Vagina (tissue), 2 donors: Measurements from ENCODE around the gene HUNK. TPM values are rescaled to one million over a fixed set of nuclear protein-coding genes. Genes with fewer than 3 reads are reported as not detected.

Source experiments
- DNase-seq, 2 donors: peaks; one replicate each; pipeline ENCODE4 v3.0.0-alpha.2; 2017; ENCODE audit errors: extremely low spot score in 2 of 2
- H3K27ac ChIP-seq: fragments of 200-600 bp; sonication (generic); one replicate; pipeline ENCODE4 v1.5.1; 2019
- H3K27me3 ChIP-seq: fragments of 200-600 bp; sonication (generic); one replicate; pipeline ENCODE4 v1.5.1; 2019
- H3K36me3 ChIP-seq, 2 donors: fragments of 200-600 bp; sonication (generic); one replicate each; pipeline ENCODE4 v1.5.1; 2017 to 2019
- H3K4me1 ChIP-seq: fragments of 200-600 bp; sonication (generic); one replicate; pipeline ENCODE4 v1.5.1; 2019
- H3K4me3 ChIP-seq, 2 donors: fragments of 200-600 bp; sonication (generic); 1 replicate in 1 of 2; 2 replicates in 1 of 2; pipeline ENCODE4 v1.5.1; 2016 to 2019
- H3K9me3 ChIP-seq: fragments of 200-600 bp; sonication (generic); one replicate; pipeline ENCODE4 v1.5.1; 2019
- POLR2A ChIP-seq, 2 donors: fragments of 450-650 bp; IDR thresholded peaks; one replicate each; pipeline ENCODE4 v1.6.1; 2017; ENCODE audit warnings: antibody characterized with exemption in 2 of 2, mild to moderate bottlenecking in 2 of 2, moderate library complexity in 2 of 2
- POLR2AphosphoS5 ChIP-seq, 2 donors: sonication (generic); formaldehyde crosslinking; IDR thresholded peaks; one replicate each; pipeline ENCODE4 v1.9.0; 2017; ENCODE audit warnings: antibody characterized with exemption in 2 of 2, mild to moderate bottlenecking in 2 of 2, low read depth in 1 of 2; ENCODE audit not compliant: insufficient read depth in 1 of 2
- intact Hi-C: fragments of 100-400 bp; cut with DNase I; formaldehyde crosslinking; loops from one replicate; pipeline ENCODE4 v1.15.1; 2023
- total RNA-seq: library from RNA; depleted of rRNA; stranded (reverse); fragments of >200 nt; gene quantifications from one replicate; pipeline ENCODE4 v1.2.3, GENCODE V29; 2016
- TF ChIP-seq, protein P1 (sequence below), 3 experiments: fragments of 450-650 bp in 2 of 3; fragments of 200-600 bp in 1 of 3; sonication (generic) in 1 of 3; IDR thresholded peaks; one replicate each; pipeline ENCODE4 v1.5.1; 2017 to 2019; ENCODE audit warnings: antibody characterized with exemption in 3 of 3, mild to moderate bottlenecking in 2 of 3, moderate library complexity in 2 of 3

The HUNK gene
- total RNA-seq, 1 donor from 2014 or later, result 0.74 TPM

GRCh38 chr21:32003411-32003810, 130.6 kb downstream of the HUNK start:
- Histone ChIP-seq H3K36me3 (no peaks in the 10 kb centered on the region), H3K4me3 (no peak overlapping the region), H3K4me1 (no peaks in the 10 kb centered on the region), H3K27me3 (no peaks in the 10 kb centered on the region), H3K9me3 (no peaks in the 10 kb centered on the region), H3K27ac (no peak overlapping the region)
- DNase-seq, result no peak
- TF ChIP-seq, protein P1, sequence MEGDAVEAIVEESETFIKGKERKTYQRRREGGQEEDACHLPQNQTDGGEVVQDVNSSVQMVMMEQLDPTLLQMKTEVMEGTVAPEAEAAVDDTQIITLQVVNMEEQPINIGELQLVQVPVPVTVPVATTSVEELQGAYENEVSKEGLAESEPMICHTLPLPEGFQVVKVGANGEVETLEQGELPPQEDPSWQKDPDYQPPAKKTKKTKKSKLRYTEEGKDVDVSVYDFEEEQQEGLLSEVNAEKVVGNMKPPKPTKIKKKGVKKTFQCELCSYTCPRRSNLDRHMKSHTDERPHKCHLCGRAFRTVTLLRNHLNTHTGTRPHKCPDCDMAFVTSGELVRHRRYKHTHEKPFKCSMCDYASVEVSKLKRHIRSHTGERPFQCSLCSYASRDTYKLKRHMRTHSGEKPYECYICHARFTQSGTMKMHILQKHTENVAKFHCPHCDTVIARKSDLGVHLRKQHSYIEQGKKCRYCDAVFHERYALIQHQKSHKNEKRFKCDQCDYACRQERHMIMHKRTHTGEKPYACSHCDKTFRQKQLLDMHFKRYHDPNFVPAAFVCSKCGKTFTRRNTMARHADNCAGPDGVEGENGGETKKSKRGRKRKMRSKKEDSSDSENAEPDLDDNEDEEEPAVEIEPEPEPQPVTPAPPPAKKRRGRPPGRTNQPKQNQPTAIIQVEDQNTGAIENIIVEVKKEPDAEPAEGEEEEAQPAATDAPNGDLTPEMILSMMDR (IDR thresholded peaks at IDR 0.05), result no peak
- no peak for TF ChIP-seq POLR2AphosphoS5 (IDR thresholded peaks at IDR 0.05; ENCODE audit: insufficient read depth in 1 of 2, low read depth in 1 of 2)
- TF ChIP-seq POLR2A (IDR thresholded peaks at IDR 0.05), result no peak
- intact Hi-C loops, result no loop called here

DNA sequence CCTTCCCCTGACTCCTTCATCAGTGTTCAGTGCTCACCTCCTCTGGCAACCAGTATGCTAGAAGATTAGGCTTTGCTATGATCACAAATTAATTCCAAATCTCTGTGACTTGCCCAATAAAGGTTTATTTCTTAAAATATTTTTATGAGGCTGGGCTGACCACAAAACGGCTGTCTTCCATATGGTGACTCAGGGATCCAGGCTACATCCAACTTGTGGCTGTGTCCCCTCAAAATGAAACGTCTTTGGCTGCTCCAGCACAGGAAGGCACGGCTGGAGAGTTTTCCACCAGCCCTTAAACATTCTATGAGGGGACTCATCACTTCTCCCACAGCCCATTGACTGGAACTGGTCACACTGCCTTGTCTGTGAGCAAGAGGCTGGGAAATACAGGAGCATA, 131.5 kb downstream of the HUNK start:
- TF ChIP-seq, protein P1 (IDR thresholded peaks at IDR 0.05), result no peak
- TF ChIP-seq POLR2AphosphoS5 (IDR thresholded peaks at IDR 0.05; ENCODE audit: insufficient read depth in 1 of 2, low read depth in 1 of 2), result no peak
- no peak for TF ChIP-seq POLR2A (IDR thresholded peaks at IDR 0.05)
- no peak for DNase-seq
- H3K27ac ChIP-seq, result no peak overlapping the region
- intact Hi-C loops, result no loop called here
- no peaks in the 10 kb centered on the region for H3K9me3 ChIP-seq
- H3K36me3 ChIP-seq, result no peaks in the 10 kb centered on the region
- no peaks in the 10 kb centered on the region for H3K27me3 ChIP-seq
- H3K4me3 ChIP-seq, result no peak overlapping the region
- no peaks in the 10 kb centered on the region for H3K4me1 ChIP-seq

- TF ChIP-seq, protein P1 (IDR thresholded peaks at IDR 0.05), result no peak
- no peak for TF ChIP-seq POLR2A (IDR thresholded peaks at IDR 0.05)
- no peak for TF ChIP-seq POLR2AphosphoS5 (IDR thresholded peaks at IDR 0.05; ENCODE audit: insufficient read depth in 1 of 2, low read depth in 1 of 2)
- no peak overlapping the region for H3K4me3 ChIP-seq
- H3K36me3 ChIP-seq, result no peaks in the 10 kb centered on the region
- intact Hi-C loops, result no loop called here
- no peaks in the 10 kb centered on the region for H3K27me3 ChIP-seq
- DNase-seq, result no peak
- no peaks in the 10 kb centered on the region for H3K4me1 ChIP-seq
- no peaks in the 10 kb centered on the region for H3K9me3 ChIP-seq
- H3K27ac ChIP-seq, result no peak overlapping the region
Measured at GRCh38 chr21:32007456-32007855, 134.6 kb downstream of the HUNK start.

- Histone ChIP-seq H3K9me3 (no peaks in the 10 kb centered on the region), H3K36me3 (no peaks in the 10 kb centered on the region), H3K4me3 (no peak overlapping the region), H3K27me3 (no peaks in the 10 kb centered on the region), H3K4me1 (no peaks in the 10 kb centered on the region), H3K27ac (no peak overlapping the region)
- no peak for DNase-seq
- intact Hi-C loops, result no loop called here
- TF ChIP-seq POLR2AphosphoS5 (IDR thresholded peaks at IDR 0.05; ENCODE audit: insufficient read depth in 1 of 2, low read depth in 1 of 2) (no peak), POLR2A (IDR thresholded peaks at IDR 0.05) (no peak)
- TF ChIP-seq, protein P1 (IDR thresholded peaks at IDR 0.05), result no peak
Measured at GRCh38 chr21:32008714-32009113, 135.9 kb downstream of the HUNK start.

GRCh38 chr21:32009263-32009662, 136.4 kb downstream of the HUNK start:
- Histone ChIP-seq H3K9me3 (no peaks in the 10 kb centered on the region), H3K27me3 (no peaks in the 10 kb centered on the region), H3K27ac (no peak overlapping the region), H3K4me3 (no peak overlapping the region), H3K36me3 (no peaks in the 10 kb centered on the region), H3K4me1 (no peaks in the 10 kb centered on the region)
- no peak for DNase-seq
- intact Hi-C loops, result no loop called here
- TF ChIP-seq, protein P1 (IDR thresholded peaks at IDR 0.05), result no peak
- TF ChIP-seq POLR2A (IDR thresholded peaks at IDR 0.05) (no peak), POLR2AphosphoS5 (IDR thresholded peaks at IDR 0.05; ENCODE audit: insufficient read depth in 1 of 2, low read depth in 1 of 2) (no peak)
